ENCODE measurements around the gene MED15.
A peak's percentile ranks its signal among the peaks of the same experiment; 100 is the strongest.

The MED15 gene

DNA sequence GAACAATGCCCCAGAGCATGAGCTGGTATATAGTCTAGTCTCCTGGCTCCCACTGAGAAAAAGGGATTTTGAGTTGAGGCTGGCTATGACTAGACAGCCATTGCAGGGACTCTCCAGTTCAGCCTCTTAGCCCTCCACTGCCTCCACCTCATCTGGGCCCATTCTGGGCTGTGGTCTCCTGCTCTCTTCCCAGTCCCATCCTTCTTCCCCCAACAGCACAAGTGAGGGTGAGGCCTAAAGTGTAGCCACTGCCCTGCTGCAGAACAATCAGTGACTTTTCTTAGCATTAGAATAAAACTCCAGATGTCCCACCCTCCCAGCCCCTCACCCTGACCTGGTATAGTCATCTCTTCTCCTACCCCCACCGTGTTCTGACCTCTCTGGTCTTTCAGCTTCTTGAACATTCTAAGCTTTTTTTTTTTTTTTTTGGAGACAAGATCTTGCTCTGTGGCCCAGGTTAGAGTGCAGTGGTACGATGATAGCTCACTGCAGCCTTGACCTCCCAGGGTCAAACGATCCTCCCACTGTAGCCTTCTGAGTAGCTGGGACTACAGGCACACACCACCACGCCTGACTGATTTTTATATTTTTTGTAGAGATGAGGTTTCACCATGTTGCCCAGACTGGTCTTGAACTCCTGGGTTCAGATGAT, 4.3 kb downstream of the MED15 start:
- no peak for DNase-seq

DNA sequence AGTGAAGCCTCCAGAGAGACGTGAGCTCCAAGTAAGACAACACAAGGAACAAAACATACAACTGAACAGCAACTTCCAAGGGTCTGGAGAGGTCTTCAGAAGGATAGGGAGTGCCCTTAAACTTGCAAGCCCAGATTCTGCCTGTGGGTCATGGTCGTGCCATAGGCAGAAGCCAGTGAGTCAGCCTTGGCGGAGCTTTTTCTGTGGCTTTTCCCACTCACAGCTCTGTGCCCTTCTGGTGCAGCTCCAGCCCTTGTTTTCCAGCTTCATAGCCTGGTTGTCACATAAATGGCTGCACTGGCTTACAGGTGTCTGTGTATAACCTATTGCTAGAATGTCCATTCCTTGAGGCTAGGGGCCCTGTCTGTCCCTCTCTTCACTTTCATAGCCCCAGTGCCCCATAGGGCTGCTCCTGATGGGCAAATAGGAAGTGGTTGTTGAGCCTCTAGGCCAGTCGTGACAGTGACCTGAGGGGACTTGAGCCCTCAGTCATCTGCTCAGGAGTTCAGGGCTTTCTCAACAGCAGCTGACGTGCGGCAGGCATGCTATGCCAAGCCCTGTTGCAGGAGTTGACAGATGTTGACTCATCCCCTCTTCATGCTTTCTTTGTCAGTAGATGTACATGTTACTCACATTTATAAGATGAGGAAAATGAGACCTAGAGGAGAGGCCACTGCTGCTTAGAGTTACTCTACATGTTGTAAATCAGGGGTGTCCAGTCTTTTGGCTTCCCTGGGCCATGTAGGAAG, 7.4 kb downstream of the MED15 start:
- DNase-seq = no peak

DNA sequence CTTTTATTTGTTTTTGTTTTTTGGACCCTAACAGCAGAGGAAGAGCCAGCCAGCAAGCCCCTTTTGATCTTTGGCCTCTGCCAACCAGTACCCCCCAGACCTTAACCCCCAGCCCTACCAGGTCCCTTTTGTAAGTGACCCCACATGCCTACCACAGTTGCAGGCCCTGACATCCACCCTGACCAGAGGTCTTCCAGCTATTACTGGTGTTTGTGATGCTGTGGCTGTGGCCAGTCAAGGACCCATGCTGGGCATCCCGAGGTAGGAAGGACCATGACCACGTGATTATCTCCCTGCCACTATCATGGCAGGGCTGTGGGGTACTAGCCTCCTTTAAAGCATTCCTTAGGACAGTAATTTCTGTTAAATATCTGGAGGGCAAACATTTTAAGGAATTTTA, 9.0 kb downstream of the MED15 start:
- no peak for DNase-seq

DNA sequence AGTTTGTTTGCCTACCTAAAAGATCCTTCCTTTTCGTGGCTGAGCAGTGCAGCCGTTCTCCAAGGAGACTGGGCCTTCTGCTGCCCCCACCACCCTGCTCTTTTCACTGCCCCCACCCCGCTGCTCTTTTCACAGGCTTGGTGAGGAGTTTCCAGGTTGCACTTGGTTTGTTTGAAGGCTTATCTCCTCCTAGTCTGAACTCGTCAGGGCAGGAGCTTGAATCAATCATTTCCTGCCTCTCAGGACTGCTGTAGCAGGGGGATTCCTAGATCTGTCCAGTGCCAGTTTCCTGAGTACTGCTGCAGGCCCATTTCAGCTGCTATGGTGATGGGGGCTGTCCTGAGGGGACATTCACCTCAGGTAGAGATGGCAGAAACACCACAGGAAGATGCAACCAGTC, 10.0 kb downstream of the MED15 start:
- DNase-seq = no peak

DNA sequence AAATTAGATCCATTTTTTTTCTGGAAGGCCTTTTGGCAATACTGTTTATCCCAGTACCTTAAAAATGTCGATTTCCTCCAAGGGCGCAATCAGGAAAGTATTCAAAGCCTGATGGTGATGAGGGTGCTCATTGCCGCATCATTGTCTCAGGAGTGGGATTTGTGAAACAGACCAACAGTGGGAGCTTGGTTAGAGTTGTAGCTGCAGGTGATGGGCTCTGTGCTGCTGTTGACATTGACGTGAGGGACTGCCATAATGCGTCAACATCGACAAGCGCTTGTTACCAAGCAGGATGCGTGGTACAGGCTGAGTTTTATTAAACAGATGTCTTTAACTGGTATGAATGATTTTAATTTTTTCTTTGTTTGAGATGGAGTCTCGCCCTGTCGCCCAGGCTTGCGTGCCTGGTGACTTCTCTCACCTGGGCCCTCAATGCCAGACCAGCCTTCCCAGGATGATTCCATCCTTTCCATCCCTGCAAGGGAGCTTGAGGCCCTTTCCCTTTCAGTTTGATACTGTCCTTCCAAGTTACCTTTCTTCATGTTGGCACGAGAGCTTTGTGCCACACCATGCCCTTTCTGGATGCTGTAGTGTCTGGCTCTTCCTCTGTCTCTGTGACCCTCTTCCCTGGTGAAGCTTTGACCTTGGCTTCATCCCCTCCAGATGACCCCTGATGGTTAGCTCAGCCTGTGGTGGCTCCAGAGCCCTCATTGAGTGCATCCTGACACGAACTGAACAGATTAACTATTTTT, 10.6 kb downstream of the MED15 start:
- DNase-seq = no peak

DNA sequence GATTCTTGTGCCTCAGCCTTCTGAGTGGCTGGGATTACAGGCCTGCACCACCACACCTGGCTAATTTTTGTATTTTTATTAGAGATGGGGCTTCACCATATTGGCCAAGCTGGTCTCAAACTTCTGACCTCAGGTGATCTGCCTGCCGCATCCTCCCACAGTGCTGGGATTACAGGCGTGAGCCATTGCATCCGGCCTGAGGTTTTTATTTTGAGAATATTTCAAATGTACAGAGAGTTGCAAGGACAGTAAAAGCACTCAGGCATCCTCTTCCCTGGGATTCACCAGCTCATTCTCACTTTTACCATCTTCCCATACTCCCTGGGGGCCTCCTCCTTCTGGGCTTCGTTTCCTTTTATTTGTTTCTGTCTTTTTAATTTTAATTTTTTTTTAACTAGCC, 12.1 kb downstream of the MED15 start:
- DNase-seq = no peak

DNA sequence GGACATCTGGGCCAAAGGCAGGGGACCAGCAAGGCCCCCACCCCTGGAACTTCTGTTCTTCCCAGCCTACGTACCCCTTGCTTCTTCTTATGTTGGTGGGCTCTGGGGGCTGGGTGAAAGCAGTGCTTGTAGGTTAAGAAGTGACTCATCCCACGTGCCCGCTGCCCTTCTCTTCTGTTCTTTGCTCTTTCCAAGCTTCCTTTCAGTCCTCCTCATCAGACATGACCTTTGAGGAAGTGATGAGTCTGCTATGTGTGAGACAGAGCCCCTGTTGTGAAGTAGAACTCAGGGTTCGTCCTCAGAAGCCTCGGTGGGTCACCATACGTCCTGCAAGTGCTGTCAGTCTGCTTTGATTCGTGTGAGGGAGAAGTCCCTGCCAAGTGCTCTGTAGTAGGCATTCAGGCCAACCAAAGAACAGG, 12.7 kb downstream of the MED15 start:
- DNase-seq = no peak

DNA sequence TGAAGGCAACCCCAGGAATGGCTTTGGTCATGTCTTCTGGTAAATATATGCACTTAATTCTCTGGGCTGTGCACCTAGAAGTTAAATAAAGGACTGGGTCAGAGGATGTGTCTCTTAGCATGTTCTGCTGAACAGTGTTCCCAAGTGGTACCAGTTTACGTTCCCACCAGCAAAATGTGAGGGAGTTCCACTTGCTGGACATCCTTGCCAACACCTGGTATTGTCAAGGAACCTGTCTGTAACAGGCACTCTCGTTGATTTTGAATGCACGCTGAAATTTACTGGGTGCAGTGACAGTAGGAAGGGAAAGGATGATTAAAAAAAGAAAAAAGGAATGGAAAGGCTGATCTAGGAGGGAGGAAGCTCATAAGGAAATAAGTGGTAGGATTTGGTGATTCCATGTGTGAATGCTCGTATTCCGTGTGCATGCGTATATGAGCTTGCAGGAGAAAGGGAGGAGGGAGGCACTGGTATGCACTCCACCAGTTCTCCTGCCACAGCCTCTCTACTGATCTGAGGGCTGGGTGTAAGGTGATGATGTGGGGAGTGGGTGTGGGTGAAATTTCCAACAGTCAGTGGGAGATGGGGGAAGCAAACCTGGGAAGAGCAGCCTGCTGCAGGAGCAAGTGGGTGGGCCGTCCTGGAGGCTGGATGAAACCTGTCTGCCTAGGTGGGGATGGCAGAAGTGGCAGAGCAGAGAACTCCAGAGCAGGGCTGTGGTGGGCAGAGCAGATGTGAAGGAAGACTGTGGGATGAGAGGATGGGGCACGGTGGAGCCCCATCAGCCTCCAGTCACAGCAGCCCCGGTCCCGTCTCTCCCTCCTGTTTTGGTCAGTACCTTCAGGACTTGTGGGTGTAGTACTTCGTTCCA, 15.0 kb downstream of the MED15 start:
- no peak for DNase-seq

DNA sequence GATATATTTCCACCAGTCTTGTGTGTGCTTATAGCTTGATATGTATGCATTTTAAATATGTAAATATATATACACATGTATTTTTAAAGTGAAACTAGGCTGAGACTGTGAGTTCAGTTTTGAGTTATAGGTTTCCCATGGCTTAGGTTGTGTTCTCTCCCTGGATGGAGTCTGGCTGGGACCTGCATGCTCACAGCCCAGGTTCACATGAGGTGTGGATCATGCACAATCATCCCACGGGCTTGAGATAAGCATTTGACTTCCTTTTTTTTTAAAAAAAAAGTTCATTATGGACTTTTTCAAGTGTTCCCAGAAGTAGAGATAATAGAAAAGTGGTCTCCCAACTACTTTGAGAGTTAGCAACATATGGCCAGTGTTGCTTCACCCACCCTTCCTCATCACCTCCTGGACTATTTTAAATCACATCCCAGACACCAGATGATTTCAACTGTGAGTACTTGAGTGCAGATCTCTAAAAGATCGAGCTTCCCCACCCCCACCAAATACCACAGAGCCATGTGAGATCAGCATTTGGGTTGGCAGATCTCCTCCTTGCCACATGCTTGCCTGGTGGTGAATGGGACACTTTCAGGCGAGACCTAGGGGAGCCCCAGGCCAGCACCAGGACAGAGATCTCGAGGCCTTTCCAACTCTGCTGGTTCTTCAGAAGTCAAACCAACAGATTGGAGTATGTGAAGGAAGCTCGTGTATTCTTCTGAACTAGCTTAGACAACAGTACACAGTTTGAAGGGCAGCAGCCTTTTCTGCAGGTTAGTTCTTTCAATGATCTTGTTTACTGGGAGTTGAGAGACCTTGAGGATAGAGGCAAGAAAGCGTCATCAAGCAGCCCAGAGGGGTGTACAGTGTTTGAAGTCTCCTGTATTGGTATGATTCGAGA, 15.9 kb downstream of the MED15 start:
- DNase-seq = peak; percentile 25

DNA sequence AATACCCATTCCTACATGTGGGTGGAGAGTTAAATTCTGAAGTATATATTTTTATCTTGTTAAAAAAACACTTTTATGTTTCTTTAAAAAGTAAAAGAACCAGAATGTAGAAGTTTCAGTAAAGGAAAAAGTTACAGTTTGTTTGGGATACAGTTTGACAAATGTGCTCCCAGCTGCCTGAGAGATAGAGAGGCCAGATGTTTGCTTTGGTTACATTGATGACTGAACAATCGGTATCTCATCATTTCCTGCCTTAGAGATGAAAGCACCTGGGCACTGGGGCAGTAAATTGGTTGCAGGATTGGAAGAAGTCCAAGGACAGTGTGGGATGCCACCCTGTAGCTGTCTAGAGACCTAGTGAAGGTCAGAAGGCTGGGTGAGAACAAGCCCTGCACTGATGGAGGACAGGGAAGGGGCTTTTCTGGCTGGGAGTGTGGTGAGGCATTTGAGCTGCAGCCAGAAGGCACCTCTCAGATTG, 16.6 kb downstream of the MED15 start:
- peak; percentile 50 for DNase-seq

DNA sequence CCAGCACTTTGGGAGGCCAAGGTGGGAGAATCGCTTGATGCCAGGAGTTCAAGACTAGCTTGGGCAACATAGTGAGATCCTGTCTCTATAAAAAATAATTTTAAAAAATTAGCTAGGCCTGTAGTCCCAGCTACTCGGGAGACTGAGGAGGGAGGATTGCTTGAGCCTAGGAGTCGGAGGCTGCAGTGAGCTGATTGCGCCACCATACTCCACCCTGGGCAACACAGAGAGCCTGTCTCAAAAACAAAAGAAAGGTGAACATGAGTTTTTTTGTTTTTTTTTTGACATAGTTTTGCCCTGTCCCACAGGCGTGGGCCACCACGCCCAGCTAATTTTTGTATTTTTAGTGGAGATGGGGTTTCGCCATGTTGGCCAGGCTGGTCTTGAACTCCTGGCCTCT, 17.6 kb downstream of the MED15 start:
- no peak for DNase-seq

DNA sequence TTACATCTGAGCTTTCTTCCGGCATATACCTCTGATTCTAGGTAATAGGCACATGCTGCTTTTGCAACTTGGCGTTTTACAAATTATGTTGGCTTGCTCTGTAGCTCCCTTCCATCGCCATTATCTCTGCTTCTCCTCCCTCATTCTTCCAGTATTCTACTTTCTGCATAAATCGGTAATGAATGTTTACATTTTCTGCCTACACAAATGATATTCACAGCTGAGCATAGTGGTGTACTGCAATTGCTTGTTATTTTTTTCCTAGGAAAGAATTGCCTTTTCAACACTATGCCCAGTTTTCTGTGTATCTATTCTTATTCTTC, 18.9 kb downstream of the MED15 start:
- DNase-seq = no peak

DNA sequence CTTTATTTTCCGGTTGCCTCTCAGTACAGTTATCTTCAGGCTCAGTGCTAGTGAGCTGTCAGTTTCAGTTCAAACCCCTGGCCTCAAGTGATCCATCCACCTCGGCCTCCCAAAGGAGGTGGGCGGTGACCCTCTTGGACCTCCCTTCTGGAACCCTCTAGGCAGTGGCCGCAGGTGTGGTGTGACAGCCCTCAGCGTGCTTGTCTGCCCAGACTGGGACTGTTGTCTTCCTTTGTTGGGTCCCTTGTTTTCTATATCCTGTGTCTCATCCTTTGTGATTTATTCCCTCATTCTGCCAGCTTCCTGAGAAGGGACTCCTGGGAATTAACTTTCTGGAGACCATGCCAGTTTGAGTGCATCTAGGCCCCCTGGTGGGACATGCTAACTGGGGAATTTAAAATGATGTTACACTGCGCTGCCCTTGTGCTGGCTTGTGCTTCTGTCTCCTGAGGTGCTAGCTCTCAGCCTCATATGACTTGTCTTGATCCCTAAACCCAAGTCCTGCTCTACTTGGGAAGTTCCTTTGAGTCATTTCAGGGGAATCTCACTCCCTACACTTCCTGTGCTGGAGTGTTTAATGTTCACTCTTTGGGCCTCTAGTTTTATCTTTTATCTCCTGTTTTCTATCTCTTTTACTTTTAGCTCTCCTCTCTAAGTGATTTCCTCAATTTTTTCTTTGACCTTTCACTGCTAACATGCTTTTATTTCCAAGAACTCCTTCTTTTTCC, 19.4 kb downstream of the MED15 start:
- DNase-seq = no peak

DNA sequence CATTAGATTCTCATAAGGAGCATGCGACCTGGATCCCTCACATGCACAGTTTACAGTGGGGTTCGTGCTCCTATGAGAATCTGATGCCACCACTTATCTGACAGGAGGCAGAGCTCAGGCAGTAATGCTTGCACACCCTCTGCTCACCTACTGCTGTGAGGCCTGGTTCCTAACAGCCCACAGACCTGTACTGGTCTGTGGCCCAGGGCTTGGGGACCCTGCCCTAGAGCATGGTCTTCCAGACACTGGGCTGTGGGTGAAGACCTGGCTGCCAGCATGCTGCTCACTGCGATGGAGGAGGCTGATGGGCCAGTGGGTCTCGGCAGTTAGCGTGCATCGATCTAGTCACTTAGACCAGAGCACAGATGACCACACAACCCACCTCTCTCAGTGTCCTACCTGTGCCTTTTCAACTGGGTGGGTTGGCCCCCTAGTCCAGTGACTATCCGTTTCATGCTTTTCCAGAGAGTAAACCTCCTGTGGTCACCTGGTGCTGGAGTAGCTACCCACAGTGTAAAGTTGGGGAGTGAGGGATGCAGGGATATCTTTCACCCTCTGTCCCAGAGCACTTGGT, 21.1 kb downstream of the MED15 start:
- DNase-seq = no peak

DNA sequence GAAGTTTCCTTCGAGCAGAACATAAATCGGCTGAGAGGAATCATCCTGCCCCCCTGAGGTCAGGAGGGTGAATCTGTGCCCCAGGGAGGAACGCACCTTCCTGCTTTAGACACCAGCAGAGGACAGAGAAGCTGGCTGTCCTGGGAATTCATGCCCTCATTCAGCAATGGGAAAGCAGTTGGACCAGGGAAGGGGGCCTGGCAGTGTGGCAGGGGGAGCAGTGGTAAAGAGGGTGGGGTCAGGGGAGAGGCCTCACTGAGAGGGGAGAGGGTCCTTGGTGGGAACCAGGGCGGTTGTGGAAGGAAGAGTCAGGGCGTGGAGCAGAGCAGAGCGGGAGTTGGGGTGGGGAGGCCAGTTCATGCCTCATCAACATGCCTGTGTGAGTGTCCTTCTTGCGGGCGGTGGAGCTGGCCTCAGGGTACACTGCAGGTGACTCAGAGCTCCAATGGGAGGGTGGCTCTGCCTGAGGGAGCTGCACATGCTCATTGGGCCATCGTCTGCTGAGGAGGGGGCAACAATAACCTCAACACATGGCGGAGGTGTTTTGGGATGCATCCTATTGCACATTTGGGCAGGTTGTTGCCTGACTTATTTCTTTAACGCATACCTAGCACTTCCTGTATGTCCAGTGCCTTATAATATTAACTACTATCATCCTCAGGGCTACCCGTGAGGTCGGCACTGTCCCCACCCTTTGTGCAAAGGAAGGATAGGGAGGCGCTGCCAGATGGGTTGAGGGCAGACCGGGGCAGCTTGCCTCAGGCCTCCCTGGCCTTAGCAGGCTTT, 23.2 kb downstream of the MED15 start:
- DNase-seq = no peak

DNA sequence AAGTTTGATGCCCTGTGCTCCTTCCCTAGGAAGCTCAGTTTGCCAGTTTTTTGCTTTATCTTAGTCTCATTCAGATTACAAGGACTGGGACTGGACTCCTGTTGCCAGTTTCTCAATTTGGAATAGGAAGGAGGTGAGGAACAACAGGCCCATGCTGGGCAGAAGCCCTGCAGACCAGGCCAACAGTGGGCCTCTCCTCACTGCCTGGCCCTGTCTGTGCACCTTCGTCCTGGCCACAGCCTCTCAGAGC, 23.7 kb downstream of the MED15 start:
- DNase-seq = no peak

DNA sequence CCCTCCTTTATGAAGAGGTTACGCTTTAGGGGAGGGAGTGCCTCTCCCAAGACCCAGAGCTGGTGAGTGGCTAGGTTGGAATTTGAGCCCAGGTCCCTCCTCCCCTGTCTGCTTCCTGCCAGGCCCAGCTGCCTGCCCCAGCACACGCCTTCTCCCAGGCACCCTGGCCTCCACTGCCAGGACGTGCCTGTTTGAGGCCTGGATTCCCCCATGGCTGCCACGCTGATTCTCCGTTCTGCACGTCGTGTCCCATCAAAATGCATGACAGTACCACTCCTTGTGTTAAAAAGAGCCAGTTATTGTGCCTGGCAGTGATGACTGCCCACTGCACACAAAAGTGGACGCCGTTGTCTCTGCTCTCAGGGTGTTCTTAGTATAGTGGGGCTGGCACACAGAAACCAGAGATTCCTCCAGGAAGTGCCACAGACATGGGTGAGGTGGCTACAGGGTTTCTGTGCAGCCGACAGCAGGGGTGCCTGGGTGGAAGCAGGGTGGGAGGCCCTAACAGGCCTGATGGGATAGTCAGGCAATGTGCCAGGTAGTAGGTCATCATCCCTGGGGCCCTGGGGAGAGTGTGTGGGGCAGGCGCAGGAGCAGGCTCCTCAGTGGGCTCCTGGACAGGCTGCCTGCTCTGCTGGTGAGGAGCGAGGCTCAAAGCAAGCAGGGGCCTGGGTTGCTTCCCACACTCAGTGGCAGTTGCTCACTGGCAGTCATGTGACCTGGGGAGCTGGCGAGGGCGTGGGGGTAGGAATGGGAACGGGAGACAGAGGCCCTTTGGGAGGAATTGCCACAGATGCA, 24.2 kb downstream of the MED15 start:
- no peak for DNase-seq

DNA sequence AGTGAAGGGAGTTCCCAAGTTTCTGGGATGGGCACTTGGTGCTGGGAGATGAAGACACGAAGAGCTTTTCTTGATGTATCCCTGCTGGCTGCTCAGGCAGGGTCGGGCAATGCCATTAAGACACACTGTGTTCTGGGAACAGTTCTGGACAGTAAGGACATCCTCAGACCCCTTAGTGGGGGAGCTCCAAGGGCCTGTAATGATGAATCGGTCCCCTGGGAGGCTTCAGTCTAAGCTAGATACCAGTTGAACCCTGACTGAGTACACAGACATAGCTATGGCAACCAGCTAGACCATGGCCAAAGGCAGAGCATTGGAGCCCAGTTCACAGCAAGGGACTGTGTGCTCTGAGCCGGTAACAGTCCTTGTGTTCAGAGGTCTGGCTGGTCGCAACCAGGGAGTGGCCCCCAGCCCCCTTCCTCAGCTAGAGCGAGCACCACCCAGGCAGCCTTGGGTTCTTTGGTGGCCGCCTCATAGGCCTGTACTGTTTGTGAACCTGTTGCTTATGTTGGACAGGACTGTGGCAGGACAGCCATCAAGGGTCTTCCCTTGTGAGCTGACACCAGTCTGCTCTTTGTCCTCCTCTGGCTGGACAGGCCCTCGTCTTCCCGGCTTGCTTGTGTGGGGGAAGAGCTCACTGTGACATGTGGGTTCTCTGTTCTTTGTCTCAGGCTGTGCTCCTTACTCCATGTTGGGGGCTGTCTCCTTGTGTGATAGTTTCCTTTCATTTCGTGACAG, 25.0 kb downstream of the MED15 start:
- no peak for DNase-seq
